Activated gamma-delta T cell (primary cell): Measurements from ENCODE around the gene FOXO4.

Source experiments
- DNase-seq: peaks from one replicate; lab custom pipeline; 2025; lab: John Stamatoyannopoulos, UW

Gene FOXO4

GRCh38 chrX:71099736-71100135, 4.1 kb downstream of the FOXO4 start:
- no peak for DNase-seq

GRCh38 chrX:71100581-71101505, 5.2 kb downstream of the FOXO4 start:
- DNase-seq, result no peak

- no peak for DNase-seq
Observed at GRCh38 chrX:71102292-71102691, 6.6 kb downstream of the FOXO4 start.

- peak; percentile 9 for DNase-seq
Observed at GRCh38 chrX:71103110-71103983, 7.7 kb downstream of the FOXO4 start.

- DNase-seq, result no peak
Observed at GRCh38 chrX:71105628-71106027, 10.0 kb downstream of the FOXO4 start.

- no peak for DNase-seq
Observed at GRCh38 chrX:71106427-71106826, 10.8 kb downstream of the FOXO4 start, which contains the start of gene CXorf65. Gene CXorf65, minus strand, starts transcription at chrX:71106740. Its CDS starts 184 bp downstream, at chrX:71106556.

- no peak for DNase-seq
Observed at GRCh38 chrX:71107245-71107644, 11.6 kb downstream of the FOXO4 start.

GRCh38 chrX:71107762-71108360, 12.2 kb downstream of the FOXO4 start:
- DNase-seq, result no peak

GRCh38 chrX:71109051-71109450, 13.4 kb downstream of the FOXO4 start:
- DNase-seq, result no peak

- no peak for DNase-seq
Observed at GRCh38 chrX:71111141-71111843, 15.6 kb downstream of the FOXO4 start, which contains the start of gene IL2RG. Gene IL2RG, minus strand, starts transcription at chrX:71111577. Its CDS starts 38 bp downstream, at chrX:71111539.

- DNase-seq, result no peak
Observed at GRCh38 chrX:71111921-71112431, 16.3 kb downstream of the FOXO4 start.

GRCh38 chrX:71117358-71117757, 21.7 kb downstream of the FOXO4 start:
- DNase-seq, result no peak

- DNase-seq, result peak; percentile 61
Observed at GRCh38 chrX:71118032-71118984, 22.7 kb downstream of the FOXO4 start, which contains the start of gene MED12. Gene MED12, plus strand, starts transcription at chrX:71118596. Its CDS starts 159 bp downstream, at chrX:71118755.

GRCh38 chrX:71118985-71119535, 23.4 kb downstream of the FOXO4 start:
- DNase-seq, result no peak

GRCh38 chrX:71128166-71128833, 32.6 kb downstream of the FOXO4 start:
- no peak for DNase-seq

- peak; percentile 44 for DNase-seq
Observed at GRCh38 chrX:71128915-71129765, 33.5 kb downstream of the FOXO4 start.

- no peak for DNase-seq
Observed at GRCh38 chrX:71131510-71131909, 35.9 kb downstream of the FOXO4 start.

GRCh38 chrX:71140440-71140839, 44.8 kb downstream of the FOXO4 start:
- no peak for DNase-seq
